Nephron progenitor cell (in vitro differentiated cells): ENCODE measurements around the gene DPM1.

Experiments
- DNase-seq: peaks from one replicate; pipeline ENCODE4 v3.0.0; 2021
- H3K27ac Mint-ChIP-seq: 2 replicates; pipeline ENCODE4 v1.8.0; 2021; ENCODE audit warnings: mild to moderate bottlenecking, moderate library complexity, mixed read lengths
- H3K27me3 Mint-ChIP-seq: 2 replicates; pipeline ENCODE4 v1.8.0; 2021; ENCODE audit warnings: mild to moderate bottlenecking, low read depth, mixed read lengths; ENCODE audit not compliant: poor library complexity
- H3K36me3 Mint-ChIP-seq: 2 replicates; pipeline ENCODE4 v1.8.0; 2021; ENCODE audit warnings: low read depth, mixed read lengths
- H3K4me1 Mint-ChIP-seq: 2 replicates; pipeline ENCODE4 v1.8.0; 2021; ENCODE audit warnings: mixed read lengths
- H3K4me3 Mint-ChIP-seq: 2 replicates; pipeline ENCODE4 v1.8.0; 2021; ENCODE audit warnings: mild to moderate bottlenecking, moderate library complexity, mixed read lengths
- H3K9me3 Mint-ChIP-seq: 2 replicates; pipeline ENCODE4 v1.8.0; 2021; ENCODE audit warnings: mild to moderate bottlenecking, moderate library complexity, mixed read lengths
- CTCF ChIP-seq: fragments of 200-600 bp; sonication (generic); IDR thresholded peaks from 2 replicates; pipeline ENCODE4 v1.5.0; 2021; ENCODE audit warnings: antibody characterized with exemption

DPM1 gene

GRCh38 chr20:50975701-50976330 lies 17.5 kb upstream of the DPM1 start:
- no peak for TF ChIP-seq CTCF
- peaks cover 42% of the 10 kb centered on the region for H3K4me1 Mint-ChIP-seq
- H3K27ac Mint-ChIP-seq: no peak overlapping the region
- no peak overlapping the region for H3K4me3 Mint-ChIP-seq
- H3K36me3 Mint-ChIP-seq: no peaks in the 10 kb centered on the region
- H3K9me3 Mint-ChIP-seq: peaks cover 10% of the 10 kb centered on the region
- no peak for DNase-seq
- peaks cover 48% of the 10 kb centered on the region for H3K27me3 Mint-ChIP-seq

GRCh38 chr20:50969912-50970311 lies 11.6 kb upstream of the DPM1 start:
- no peak for TF ChIP-seq CTCF
- peaks cover 23% of the 10 kb centered on the region for H3K4me1 Mint-ChIP-seq
- no peak overlapping the region for H3K4me3 Mint-ChIP-seq
- H3K27ac Mint-ChIP-seq: no peak overlapping the region
- H3K9me3 Mint-ChIP-seq: peaks cover 4% of the 10 kb centered on the region
- H3K36me3 Mint-ChIP-seq: no peaks in the 10 kb centered on the region
- peaks cover 66% of the 10 kb centered on the region for H3K27me3 Mint-ChIP-seq
- DNase-seq: no peak

GRCh38 chr20:50969435-50969834 lies 11.1 kb upstream of the DPM1 start:
- no peak for TF ChIP-seq CTCF
- Mint-ChIP-seq H3K9me3 (no peaks in the 10 kb centered on the region), H3K27me3 (peaks cover 65% of the 10 kb centered on the region), H3K27ac (no peak overlapping the region), H3K4me3 (no peak overlapping the region), H3K36me3 (no peaks in the 10 kb centered on the region), H3K4me1 (peaks cover 23% of the 10 kb centered on the region)
- DNase-seq: no peak

- Mint-ChIP-seq H3K27ac (peak overlapping the region; percentile 72), H3K4me3 (no peak overlapping the region), H3K4me1 (peaks cover 23% of the 10 kb centered on the region), H3K9me3 (no peaks in the 10 kb centered on the region), H3K27me3 (peaks cover 65% of the 10 kb centered on the region), H3K36me3 (no peaks in the 10 kb centered on the region)
- no peak for TF ChIP-seq CTCF
- no peak for DNase-seq
These were observed 10.0 kb upstream of the DPM1 start for GRCh38 chr20:50968289-50968688.

GRCh38 chr20:50967586-50967985 lies 9.3 kb upstream of the DPM1 start:
- Mint-ChIP-seq H3K27me3 (peaks cover 60% of the 10 kb centered on the region), H3K9me3 (no peaks in the 10 kb centered on the region), H3K4me1 (peaks cover 23% of the 10 kb centered on the region), H3K4me3 (peak overlapping the region; percentile 48), H3K27ac (no peak overlapping the region), H3K36me3 (peaks cover 3% of the 10 kb centered on the region)
- peak; percentile 61 for DNase-seq
- no peak for TF ChIP-seq CTCF

GRCh38 chr20:50959543-50960126 lies 1.3 kb upstream of the DPM1 start:
- DNase-seq: peak; percentile 20
- Mint-ChIP-seq H3K27me3 (peaks cover 13% of the 10 kb centered on the region), H3K4me3 (peak overlapping the region; percentile 99), H3K36me3 (peaks cover 33% of the 10 kb centered on the region), H3K9me3 (no peaks in the 10 kb centered on the region), H3K4me1 (peaks cover 51% of the 10 kb centered on the region), H3K27ac (peak overlapping the region; percentile 100)
- TF ChIP-seq CTCF: no peak
